CD4-positive, alpha-beta T cell treated with Interleukin-21 for 1 hour (primary cell): ENCODE results near the gene CD52.

Source experiments
- DNase-seq: peaks from one replicate; pipeline ENCODE4 v3.0.0-alpha.2; 2020

The CD52 gene

GRCh38 chr1:26357121-26357602, 39.4 kb downstream of the CD52 start:
- DNase-seq: no peak

GRCh38 chr1:26358411-26359384, 40.9 kb downstream of the CD52 start:
- peak; percentile 79 for DNase-seq

- peak; percentile 66 for DNase-seq
Measured at GRCh38 chr1:26359981-26360806, 42.4 kb downstream of the CD52 start.

GRCh38 chr1:26360807-26361604, 43.2 kb downstream of the CD52 start:
- no peak for DNase-seq

- no peak for DNase-seq
Measured at GRCh38 chr1:26361605-26362122, 43.9 kb downstream of the CD52 start.

GRCh38 chr1:26362331-26362730, 44.6 kb downstream of the CD52 start:
- no peak for DNase-seq

- DNase-seq: peak; percentile 86
Measured at GRCh38 chr1:26363549-26364448, 46.0 kb downstream of the CD52 start.

- DNase-seq: no peak
Measured at GRCh38 chr1:26364956-26365355, 47.2 kb downstream of the CD52 start.

- DNase-seq: no peak
Measured at GRCh38 chr1:26367441-26367840, 49.7 kb downstream of the CD52 start.

GRCh38 chr1:26368006-26368405, 50.2 kb downstream of the CD52 start:
- no peak for DNase-seq

GRCh38 chr1:26368486-26368885, 50.7 kb downstream of the CD52 start:
- DNase-seq: no peak
